Vagina (tissue), 2 donors: ENCODE results near the gene WDFY2. TPM values are rescaled to one million over a fixed set of nuclear protein-coding genes. Genes with fewer than 3 reads are reported as not detected.

ENCODE experiments used
- DNase-seq, 2 donors: peaks; one replicate each; pipeline ENCODE4 v3.0.0-alpha.2; 2017; ENCODE audit errors: extremely low spot score in 2 of 2
- H3K27ac ChIP-seq: fragments of 200-600 bp; sonication (generic); one replicate; pipeline ENCODE4 v1.5.1; 2019
- H3K27me3 ChIP-seq: fragments of 200-600 bp; sonication (generic); one replicate; pipeline ENCODE4 v1.5.1; 2019
- H3K36me3 ChIP-seq, 2 donors: fragments of 200-600 bp; sonication (generic); one replicate each; pipeline ENCODE4 v1.5.1; 2017 to 2019
- H3K4me1 ChIP-seq: fragments of 200-600 bp; sonication (generic); one replicate; pipeline ENCODE4 v1.5.1; 2019
- H3K4me3 ChIP-seq, 2 donors: fragments of 200-600 bp; sonication (generic); 1 replicate in 1 of 2; 2 replicates in 1 of 2; pipeline ENCODE4 v1.5.1; 2016 to 2019
- H3K9me3 ChIP-seq: fragments of 200-600 bp; sonication (generic); one replicate; pipeline ENCODE4 v1.5.1; 2019
- POLR2A ChIP-seq, 2 donors: fragments of 450-650 bp; IDR thresholded peaks; one replicate each; pipeline ENCODE4 v1.6.1; 2017; ENCODE audit warnings: antibody characterized with exemption in 2 of 2, mild to moderate bottlenecking in 2 of 2, moderate library complexity in 2 of 2
- POLR2AphosphoS5 ChIP-seq, 2 donors: sonication (generic); formaldehyde crosslinking; IDR thresholded peaks; one replicate each; pipeline ENCODE4 v1.9.0; 2017; ENCODE audit warnings: antibody characterized with exemption in 2 of 2, mild to moderate bottlenecking in 2 of 2, low read depth in 1 of 2; ENCODE audit not compliant: insufficient read depth in 1 of 2
- intact Hi-C: fragments of 100-400 bp; cut with DNase I; formaldehyde crosslinking; loops from one replicate; pipeline ENCODE4 v1.15.1; 2023
- total RNA-seq: library from RNA; depleted of rRNA; stranded (reverse); fragments of >200 nt; gene quantifications from one replicate; pipeline ENCODE4 v1.2.3, GENCODE V29; 2016
- TF ChIP-seq, protein P1 (sequence below), 3 experiments: fragments of 450-650 bp in 2 of 3; fragments of 200-600 bp in 1 of 3; sonication (generic) in 1 of 3; IDR thresholded peaks; one replicate each; pipeline ENCODE4 v1.5.1; 2017 to 2019; ENCODE audit warnings: antibody characterized with exemption in 3 of 3, mild to moderate bottlenecking in 2 of 3, moderate library complexity in 2 of 3

Gene WDFY2
- total RNA-seq, 1 donor from 2014 or later = 26.3 TPM

DNA sequence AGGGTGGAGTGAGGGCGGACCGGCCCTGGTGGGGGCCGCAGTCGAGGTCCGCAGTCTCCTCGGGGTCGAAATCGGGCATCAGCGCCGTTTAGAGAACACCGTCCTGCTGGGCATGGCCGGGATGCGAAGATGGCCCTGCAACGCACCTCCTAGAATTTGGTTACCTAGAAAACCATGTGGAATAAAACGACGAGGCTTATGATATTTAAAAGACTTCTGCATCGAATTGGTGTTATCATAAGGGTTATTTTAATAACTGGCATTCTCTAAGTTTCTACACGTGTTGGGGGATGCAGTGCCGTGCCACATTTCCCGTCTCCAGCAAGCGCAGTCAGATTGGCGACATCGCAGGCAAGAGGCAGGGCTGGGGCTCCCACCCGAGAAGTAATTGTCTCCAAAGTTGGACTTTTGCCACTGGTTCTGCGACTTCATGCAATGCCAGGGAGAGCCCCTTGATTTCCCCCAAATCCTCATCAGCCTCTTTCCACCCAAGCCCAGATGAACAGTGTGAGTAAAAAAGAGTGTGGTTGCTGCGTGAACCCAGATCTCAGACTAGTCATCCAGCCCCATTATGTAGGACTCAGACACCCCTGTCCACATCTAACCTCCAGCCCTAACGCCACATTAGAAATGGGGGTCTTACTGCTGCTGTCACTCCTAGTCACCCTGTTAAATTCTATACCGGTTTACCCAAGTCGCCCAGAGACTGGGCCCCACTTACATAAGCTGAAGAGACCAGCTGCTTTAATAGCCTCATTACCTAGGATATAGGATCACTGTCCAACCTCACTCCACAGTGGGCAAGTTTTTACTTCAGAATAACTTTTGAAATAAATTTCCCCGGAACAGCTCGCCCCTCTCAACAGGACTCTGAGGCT lies 220.3 kb downstream of the WDFY2 start:
- TF ChIP-seq POLR2A (IDR thresholded peaks at IDR 0.05) (peak in 1 of 2 donors; percentile 29), POLR2AphosphoS5 (IDR thresholded peaks at IDR 0.05; ENCODE audit: insufficient read depth in 1 of 2, low read depth in 1 of 2) (peak; percentile 33 to 73)
- TF ChIP-seq, protein P1, sequence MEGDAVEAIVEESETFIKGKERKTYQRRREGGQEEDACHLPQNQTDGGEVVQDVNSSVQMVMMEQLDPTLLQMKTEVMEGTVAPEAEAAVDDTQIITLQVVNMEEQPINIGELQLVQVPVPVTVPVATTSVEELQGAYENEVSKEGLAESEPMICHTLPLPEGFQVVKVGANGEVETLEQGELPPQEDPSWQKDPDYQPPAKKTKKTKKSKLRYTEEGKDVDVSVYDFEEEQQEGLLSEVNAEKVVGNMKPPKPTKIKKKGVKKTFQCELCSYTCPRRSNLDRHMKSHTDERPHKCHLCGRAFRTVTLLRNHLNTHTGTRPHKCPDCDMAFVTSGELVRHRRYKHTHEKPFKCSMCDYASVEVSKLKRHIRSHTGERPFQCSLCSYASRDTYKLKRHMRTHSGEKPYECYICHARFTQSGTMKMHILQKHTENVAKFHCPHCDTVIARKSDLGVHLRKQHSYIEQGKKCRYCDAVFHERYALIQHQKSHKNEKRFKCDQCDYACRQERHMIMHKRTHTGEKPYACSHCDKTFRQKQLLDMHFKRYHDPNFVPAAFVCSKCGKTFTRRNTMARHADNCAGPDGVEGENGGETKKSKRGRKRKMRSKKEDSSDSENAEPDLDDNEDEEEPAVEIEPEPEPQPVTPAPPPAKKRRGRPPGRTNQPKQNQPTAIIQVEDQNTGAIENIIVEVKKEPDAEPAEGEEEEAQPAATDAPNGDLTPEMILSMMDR (IDR thresholded peaks at IDR 0.05) = no peak
- H3K4me3 ChIP-seq = peak overlapping the region; percentile 61 to 97
- no peaks in the 10 kb centered on the region for H3K9me3 ChIP-seq
- H3K27me3 ChIP-seq = no peaks in the 10 kb centered on the region
- DNase-seq = no peak
- H3K4me1 ChIP-seq = peaks cover 38% of the 10 kb centered on the region
- peak overlapping the region; percentile 100 for H3K27ac ChIP-seq
- no peaks in the 10 kb centered on the region for H3K36me3 ChIP-seq
- intact Hi-C loops = loop anchor here (5.0 kb wide), 1 partner anchor 222 kb away; the partner anchor contains the start of gene WDFY2

DNA sequence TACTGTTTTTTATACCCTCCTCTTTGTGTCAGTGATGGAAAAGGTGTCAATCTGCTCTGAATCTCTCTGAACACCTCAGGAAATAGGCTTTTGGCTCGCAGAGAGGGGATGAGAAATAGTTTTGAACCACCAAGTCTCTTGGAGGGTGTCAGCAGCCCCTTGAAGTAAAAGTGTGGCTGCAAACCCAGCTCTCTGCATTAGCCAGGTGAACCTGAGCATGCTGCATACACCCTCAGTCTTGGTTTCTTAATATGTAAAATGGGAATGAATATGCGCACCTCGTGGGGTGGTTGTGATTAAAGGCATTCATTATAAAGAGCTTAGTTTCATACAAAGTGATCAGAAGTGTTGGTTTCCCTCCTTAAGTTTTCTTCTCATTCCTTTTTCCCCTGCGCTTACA lies 221.1 kb downstream of the WDFY2 start:
- Histone ChIP-seq H3K36me3 (no peaks in the 10 kb centered on the region), H3K4me1 (peaks cover 38% of the 10 kb centered on the region), H3K4me3 (peak overlapping the region in 1 of 2 donors; percentile 61), H3K27me3 (no peaks in the 10 kb centered on the region), H3K27ac (peak overlapping the region; percentile 100), H3K9me3 (no peaks in the 10 kb centered on the region)
- no peak for DNase-seq
- TF ChIP-seq, protein P1 (IDR thresholded peaks at IDR 0.05) = no peak
- TF ChIP-seq POLR2A (IDR thresholded peaks at IDR 0.05) (no peak), POLR2AphosphoS5 (IDR thresholded peaks at IDR 0.05; ENCODE audit: insufficient read depth in 1 of 2, low read depth in 1 of 2) (no peak)
- intact Hi-C loops = no loop called here

DNA sequence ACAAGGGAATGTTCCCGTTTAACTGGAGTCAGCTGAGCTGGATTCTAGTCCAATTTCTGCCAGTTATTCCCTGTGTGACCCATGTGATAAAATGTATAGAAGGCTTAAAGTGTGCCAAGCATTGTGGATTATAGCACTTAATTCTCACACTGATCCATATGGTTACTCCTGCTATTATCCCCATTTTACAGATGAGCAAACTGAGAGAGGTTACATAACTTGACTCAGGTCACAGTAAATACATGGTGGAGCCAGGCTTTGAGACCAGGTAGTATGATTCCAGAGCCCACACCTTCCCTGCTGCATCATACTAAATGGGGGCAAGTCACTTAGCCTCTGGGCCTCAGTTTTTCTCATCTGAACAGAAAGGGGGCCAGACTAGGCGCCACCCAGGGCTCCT lies 221.7 kb downstream of the WDFY2 start:
- TF ChIP-seq, protein P1 (IDR thresholded peaks at IDR 0.05) = no peak
- TF ChIP-seq POLR2A (IDR thresholded peaks at IDR 0.05) = no peak
- no peak for TF ChIP-seq POLR2AphosphoS5 (IDR thresholded peaks at IDR 0.05; ENCODE audit: insufficient read depth in 1 of 2, low read depth in 1 of 2)
- Histone ChIP-seq H3K4me1 (peaks cover 37% of the 10 kb centered on the region), H3K27ac (peak overlapping the region; percentile 100), H3K9me3 (no peaks in the 10 kb centered on the region), H3K4me3 (no peak overlapping the region), H3K36me3 (no peaks in the 10 kb centered on the region), H3K27me3 (no peaks in the 10 kb centered on the region)
- DNase-seq = no peak
- intact Hi-C loops = no loop called here

DNA sequence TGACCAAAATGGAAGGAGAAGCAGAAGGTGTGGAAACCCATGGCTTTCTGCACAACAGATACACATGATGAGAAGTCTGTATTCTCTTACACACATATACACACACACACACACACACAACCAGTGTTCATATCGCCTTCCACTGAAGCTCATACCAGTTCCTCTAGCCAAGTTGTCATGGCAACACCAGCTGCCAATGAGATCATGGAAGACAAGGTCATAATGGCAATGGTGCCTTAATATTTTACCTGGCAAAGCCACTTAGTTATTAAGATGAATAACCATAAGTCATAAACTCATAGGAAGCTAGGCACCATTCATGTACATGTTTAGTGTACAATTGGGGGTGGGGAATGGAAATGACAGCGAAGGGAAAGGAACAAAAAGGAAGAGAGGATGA lies 222.3 kb downstream of the WDFY2 start:
- H3K9me3 ChIP-seq = no peaks in the 10 kb centered on the region
- H3K4me1 ChIP-seq = peaks cover 30% of the 10 kb centered on the region
- no peaks in the 10 kb centered on the region for H3K36me3 ChIP-seq
- no peak overlapping the region for H3K27ac ChIP-seq
- TF ChIP-seq POLR2A (IDR thresholded peaks at IDR 0.05) = no peak
- no peak for TF ChIP-seq POLR2AphosphoS5 (IDR thresholded peaks at IDR 0.05; ENCODE audit: insufficient read depth in 1 of 2, low read depth in 1 of 2)
- TF ChIP-seq, protein P1 (IDR thresholded peaks at IDR 0.05) = no peak
- no peak for DNase-seq
- H3K4me3 ChIP-seq = no peak overlapping the region
- no peaks in the 10 kb centered on the region for H3K27me3 ChIP-seq
- intact Hi-C loops = no loop called here

DNA sequence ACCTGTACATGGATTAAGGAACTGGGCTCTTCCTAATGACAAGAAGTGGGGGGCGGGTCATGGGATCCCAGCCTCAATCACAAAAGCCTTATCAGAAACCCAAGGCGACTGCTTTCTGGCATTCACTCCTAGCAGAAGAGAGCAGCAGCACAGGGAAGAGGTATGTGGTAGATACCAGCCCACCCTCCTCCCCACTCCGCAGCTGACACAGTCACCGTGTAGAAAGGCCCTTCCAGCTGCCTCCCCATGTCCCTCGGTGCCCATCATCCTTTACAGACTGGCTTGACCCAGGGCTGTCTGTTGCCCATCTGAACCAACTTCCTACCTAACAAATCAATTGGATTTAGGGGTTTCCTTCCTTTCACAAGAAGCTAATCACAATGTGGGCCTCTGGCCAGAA lies 222.8 kb downstream of the WDFY2 start:
- DNase-seq = no peak
- no peaks in the 10 kb centered on the region for H3K9me3 ChIP-seq
- TF ChIP-seq, protein P1 (IDR thresholded peaks at IDR 0.05) = no peak
- no peak for TF ChIP-seq POLR2A (IDR thresholded peaks at IDR 0.05)
- TF ChIP-seq POLR2AphosphoS5 (IDR thresholded peaks at IDR 0.05; ENCODE audit: insufficient read depth in 1 of 2, low read depth in 1 of 2) = no peak
- H3K4me1 ChIP-seq = peaks cover 27% of the 10 kb centered on the region
- H3K36me3 ChIP-seq = no peaks in the 10 kb centered on the region
- H3K4me3 ChIP-seq = no peak overlapping the region
- intact Hi-C loops = no loop called here
- H3K27ac ChIP-seq = no peak overlapping the region
- no peaks in the 10 kb centered on the region for H3K27me3 ChIP-seq
